ENCODE measurements around the gene AMELY. TPM values are rescaled to one million over a fixed set of nuclear protein-coding genes. Genes with fewer than 3 reads are reported as not detected.
"Not testable (repeated sequence)": the region's sequence is repeated elsewhere in the genome, so short reads cannot be mapped to it uniquely, and the experiment has no call there.

Gene AMELY, protein sequence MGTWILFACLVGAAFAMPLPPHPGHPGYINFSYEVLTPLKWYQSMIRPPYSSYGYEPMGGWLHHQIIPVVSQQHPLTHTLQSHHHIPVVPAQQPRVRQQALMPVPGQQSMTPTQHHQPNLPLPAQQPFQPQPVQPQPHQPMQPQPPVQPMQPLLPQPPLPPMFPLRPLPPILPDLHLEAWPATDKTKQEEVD
- under 1 TPM in 2 of 4 donors, not detected in 2; 0.13 to 0.19 TPM for polyA plus RNA-seq (ENCODE audit: insufficient read length in 4 of 4)

DNA sequence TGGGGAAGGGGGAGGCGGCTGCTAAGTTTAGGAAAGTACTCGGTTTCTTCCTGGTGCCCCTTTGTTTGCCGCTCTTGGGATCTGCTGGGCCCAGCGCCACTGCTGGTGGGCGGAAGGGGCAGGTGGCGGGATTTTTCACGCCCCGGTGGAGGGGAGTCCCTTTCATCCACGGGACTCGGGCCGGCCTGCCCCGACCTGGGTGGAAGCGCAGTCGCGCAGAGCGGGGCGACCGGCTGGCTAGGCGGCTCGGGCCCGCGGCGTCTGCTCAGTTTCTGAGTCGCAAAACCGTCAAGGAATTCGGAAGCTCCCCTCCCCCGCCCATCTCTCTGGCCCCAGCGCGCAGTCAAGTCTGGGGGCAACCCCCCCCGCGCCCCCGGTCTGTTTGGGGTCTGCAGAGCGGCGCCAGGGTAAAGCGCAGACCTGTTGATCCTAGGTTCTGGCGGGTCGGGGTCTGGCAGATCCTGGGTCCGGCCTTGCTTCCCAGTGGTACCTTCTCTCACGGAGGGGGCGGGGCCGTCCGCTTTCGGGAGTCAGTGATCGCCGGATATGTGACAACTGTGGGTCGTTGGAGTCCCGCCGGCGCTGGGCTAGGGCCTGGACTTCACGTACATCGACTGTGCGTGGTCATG lies at the start of gene AMELY:
Gene AMELY (minus strand): TSS at position 500 of the 629 bp plus-strand sequence. CDS start 39,144 bp downstream, outside the sequence.
- DNase-seq (ENCODE audit: low read depth in 4 of 4, low spot score in 3 of 4) = no peak

DNA sequence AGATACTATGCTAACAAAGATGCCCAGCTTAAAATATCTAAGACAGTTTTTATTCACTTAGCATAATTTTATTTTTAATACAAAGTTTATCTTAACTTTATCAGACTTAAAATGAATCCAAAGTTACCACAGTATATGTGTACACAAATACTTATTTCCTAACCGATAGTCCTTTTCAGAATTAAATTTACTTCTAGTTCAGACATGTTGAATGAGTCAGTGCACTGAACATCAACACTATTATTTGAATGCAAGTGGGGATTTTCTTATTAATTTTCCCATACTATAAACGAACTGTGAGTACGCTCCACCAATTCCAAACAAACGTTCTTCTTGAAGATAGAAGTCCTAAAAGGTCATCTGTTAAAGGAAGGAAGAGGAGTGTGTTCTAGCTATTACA lies 38.4 kb upstream of the AMELY start:
- DNase-seq (ENCODE audit: low read depth in 4 of 4, low spot score in 3 of 4) = no peak

DNA sequence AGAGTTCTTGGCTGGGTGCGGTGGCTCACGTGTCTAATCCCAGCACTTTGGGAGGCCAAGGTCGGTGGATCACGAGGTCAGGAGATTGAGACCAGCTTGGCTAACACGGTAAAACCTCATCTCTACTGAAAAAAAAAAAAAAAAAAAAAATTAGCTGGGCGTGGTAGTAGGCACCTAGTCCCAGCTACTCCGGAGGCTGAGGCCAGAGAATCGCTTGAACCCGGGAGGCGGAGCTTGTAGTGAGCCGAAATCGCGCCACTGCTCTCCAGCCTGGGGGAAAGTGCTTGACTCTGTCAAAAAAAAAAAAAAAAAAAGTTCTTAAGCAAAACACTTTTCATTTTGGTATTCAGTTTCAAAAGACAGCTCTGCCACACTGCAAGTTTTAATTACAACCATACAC lies 36.8 kb upstream of the AMELY start:
- DNase-seq (ENCODE audit: low read depth in 4 of 4, low spot score in 3 of 4) = no peak

DNA sequence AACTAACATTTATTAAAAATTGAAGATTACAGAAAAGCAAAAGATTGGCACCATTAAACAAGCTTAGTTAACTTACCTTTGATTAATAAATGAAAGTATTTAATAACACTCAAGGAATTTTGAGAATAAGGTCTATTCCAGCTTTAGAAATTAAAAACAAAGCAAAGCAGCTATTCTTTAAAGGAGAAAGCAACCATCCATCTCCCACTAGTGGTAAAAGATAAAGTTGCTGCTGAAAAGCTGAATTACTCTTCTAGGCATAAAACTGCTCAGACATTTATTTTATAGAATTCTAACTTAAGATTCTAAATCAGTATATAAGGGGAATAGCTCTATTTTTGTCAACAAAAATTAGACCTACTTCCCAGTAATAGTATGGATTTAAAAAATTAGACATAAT lies 36.1 kb upstream of the AMELY start:
- no peak for DNase-seq (ENCODE audit: low read depth in 4 of 4, low spot score in 3 of 4)

- DNase-seq (ENCODE audit: low read depth in 4 of 4, low spot score in 3 of 4) = no peak
Observed at GRCh38 chrY:6935497-6935896, 23.9 kb upstream of the AMELY start.

DNA sequence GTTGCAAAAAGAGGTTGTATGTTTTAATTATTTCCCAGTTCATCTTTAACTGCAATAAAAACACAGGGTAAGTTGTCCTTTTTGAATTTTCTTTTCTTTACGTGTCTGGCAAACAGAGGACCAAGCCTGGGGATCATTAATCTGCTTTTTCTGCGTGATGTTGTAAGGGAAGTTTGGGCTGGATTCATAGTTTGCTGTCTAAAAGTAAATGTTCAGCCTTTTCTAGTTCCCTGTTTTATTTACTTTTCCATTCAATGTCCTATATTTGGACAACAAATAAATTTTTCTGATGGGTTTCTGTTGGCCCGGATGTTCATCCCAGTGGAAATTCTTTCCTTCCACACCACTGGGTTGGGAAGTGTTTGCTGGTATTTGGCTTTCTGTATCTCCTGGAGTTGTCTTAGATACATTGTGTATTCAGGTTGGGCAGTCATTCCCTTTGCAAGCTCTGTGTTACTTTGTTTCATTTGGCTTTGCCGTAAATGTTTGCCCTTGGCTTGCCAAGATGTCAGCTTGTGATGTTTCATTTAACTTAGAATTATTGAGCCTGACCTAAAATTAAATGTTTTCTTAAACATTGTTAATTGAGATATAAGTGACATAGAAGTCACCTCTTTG lies 20.3 kb upstream of the AMELY start:
- no peak for DNase-seq (ENCODE audit: low read depth in 4 of 4, low spot score in 3 of 4)

DNA sequence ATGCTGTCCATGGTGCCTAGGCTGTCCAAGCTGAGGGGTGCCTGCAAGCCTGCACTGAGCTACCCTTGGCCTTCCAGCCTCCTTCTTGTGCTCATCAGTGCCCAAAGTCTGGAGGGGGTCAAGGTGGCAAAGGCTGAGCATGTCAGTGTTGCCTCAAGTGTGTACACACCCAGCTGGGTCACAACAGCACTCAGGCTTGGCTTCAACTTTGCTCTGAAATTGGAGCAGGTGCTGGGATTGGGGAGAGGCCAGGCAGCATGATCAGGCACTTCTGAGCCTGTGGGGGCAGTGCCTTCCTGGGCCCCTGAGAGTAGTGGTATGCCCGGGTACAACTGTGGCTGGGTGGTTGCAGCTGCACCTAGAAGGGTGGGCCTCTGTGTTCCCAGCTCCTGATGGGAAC lies 17.7 kb upstream of the AMELY start:
- DNase-seq (ENCODE audit: low read depth in 4 of 4, low spot score in 3 of 4) = no peak

- no peak for DNase-seq (ENCODE audit: low read depth in 4 of 4, low spot score in 3 of 4)
Observed at GRCh38 chrY:6928265-6928664, 16.7 kb upstream of the AMELY start.

GRCh38 chrY:6921061-6921460 lies 9.5 kb upstream of the AMELY start:
- DNase-seq (ENCODE audit: low read depth in 4 of 4, low spot score in 3 of 4) = no peak

DNA sequence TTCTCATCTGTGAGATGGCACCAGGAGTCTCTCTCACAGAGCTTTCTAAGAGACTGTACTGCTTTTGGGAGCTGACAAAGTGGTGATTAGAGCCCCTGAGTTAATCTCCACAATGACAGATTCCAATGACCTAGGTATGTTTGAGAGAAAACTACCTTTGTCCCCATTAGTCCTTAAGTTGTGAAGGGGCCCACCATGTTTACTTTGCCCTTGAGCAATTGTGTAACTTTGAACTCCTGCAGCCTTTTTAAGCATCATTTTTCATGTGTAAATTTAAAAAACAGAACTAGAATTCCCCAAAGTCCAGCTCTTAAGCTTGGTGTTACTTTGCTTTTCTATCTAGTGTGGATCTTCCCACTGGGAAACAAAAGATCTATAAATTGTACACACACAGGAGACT lies 1.8 kb upstream of the AMELY start:
- DNase-seq (ENCODE audit: low read depth in 4 of 4, low spot score in 3 of 4) = no peak

DNA sequence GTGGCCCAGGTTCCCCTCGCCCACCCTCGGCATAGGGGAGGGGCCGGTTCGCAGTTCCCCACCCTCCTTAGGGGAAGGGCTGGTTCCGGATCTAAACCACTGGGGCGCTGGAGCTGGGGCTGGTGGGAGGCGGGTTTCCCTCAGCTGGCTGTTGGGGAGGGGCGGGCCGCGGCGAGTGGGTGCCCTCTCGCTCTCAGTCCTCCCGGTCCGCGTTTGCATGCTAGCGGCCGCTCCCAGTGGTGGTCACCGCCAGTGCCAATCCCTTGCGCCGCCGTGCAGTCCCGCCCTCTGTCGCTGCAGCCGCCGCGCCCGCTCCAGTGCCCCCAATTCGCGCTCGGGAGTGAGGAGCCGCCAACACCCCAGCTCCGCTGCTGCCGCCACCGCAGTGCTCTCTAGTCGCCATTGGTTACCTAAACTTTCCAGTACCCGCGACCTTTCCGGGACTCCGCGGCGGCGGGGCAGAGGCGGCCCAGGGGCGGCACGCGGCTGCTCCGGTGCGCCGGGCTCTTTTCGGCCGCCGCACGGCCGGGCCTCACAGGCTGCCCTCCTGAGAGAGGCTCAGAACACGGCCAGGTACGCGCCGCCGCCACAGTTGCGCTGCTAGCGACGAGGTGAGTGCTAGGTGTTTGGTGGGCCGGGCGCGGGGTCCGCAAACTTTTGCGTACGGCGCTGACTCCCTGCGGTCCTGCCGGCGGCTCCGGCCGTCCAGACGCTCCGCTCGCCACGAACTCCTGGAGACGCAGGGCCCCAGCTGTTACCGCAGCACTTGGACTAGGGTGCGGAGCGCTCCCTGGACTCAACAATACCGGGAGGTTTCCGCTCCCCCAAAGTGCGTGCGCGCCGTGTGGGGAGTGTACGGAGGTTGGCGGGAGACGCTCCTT lies 940 bp downstream of the AMELY start, which contains the start of gene TBL1Y:
Gene TBL1Y (plus strand): TSS at position 326 of the 881 bp plus-strand sequence. CDS start 114,388 bp downstream, outside the sequence.
- DNase-seq (ENCODE audit: low read depth in 4 of 4, low spot score in 3 of 4) = no peak

DNA sequence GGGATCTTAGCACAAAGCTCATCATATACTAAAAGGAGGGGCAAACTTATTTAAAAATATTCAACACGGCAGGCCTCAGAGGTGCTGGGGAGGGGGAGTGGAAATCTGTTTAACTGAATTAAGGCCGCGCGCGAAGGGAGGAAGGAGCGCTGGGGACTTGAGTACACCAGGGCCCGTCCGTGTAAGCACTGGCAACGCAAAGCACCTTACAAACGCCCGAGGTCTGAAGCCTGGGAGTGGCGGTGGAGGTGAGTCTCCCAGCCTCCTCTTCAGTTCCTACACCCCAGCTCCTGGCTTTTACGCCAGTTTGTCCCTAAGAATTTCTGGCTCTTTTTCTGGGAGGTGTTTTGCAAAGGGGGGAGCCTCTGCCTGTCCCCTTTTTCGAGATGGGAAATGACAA lies 1.7 kb downstream of the AMELY start:
- no peak for DNase-seq (ENCODE audit: low read depth in 4 of 4, low spot score in 3 of 4)

GRCh38 chrY:6909118-6909521 lies 2.4 kb downstream of the AMELY start:
- DNase-seq (ENCODE audit: low read depth in 4 of 4, low spot score in 3 of 4) = no peak

- not testable (repeated sequence) for DNase-seq (ENCODE audit: low read depth in 4 of 4, low spot score in 3 of 4)
Observed at GRCh38 chrY:6908021-6908420, 3.5 kb downstream of the AMELY start.

- no peak for DNase-seq (ENCODE audit: low read depth in 4 of 4, low spot score in 3 of 4)
Observed at GRCh38 chrY:6907591-6907990, 4.0 kb downstream of the AMELY start.

DNA sequence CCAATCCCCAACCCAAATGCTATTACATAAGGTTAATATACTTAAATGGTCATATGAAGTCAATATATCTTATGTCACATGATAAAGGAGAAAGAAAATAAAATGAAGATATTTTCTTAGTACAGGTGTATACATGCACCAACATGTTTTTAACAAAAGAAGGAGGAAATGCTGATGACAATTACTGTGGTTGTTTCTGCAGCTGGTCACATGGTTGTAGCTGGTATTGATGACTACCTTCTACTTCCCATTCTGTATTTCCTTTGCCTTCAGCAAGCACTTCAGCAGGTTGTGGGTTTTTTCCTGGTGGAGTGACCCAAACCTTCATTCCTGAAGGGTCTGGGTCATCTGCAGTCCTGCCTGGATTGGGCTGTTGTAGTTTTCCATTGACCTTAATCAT lies 9.4 kb downstream of the AMELY start:
- DNase-seq (ENCODE audit: low read depth in 4 of 4, low spot score in 3 of 4) = not testable (repeated sequence)

DNA sequence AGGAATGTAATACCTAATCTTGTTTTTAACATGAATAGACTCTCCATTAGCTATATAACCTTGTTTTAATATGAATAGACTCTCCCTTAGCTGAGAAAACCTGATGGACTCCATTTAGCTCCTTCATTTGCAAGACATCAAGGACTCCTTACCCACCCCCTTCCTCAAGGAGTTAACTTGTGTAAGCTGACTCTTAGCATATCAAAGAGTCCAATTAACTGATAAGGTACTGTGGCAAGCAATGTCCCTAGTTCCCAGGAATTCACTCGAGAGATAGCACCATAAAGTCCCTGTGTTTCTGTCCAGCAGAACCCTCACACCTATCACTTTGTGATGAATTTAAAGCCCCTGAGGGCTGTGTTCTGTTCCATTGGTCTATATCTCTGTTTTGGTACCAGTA lies 16.3 kb downstream of the AMELY start:
- no peak for DNase-seq (ENCODE audit: low read depth in 4 of 4, low spot score in 3 of 4)

GRCh38 chrY:6894496-6894895 lies 17.1 kb downstream of the AMELY start:
- no peak for DNase-seq (ENCODE audit: low read depth in 4 of 4, low spot score in 3 of 4)

DNA sequence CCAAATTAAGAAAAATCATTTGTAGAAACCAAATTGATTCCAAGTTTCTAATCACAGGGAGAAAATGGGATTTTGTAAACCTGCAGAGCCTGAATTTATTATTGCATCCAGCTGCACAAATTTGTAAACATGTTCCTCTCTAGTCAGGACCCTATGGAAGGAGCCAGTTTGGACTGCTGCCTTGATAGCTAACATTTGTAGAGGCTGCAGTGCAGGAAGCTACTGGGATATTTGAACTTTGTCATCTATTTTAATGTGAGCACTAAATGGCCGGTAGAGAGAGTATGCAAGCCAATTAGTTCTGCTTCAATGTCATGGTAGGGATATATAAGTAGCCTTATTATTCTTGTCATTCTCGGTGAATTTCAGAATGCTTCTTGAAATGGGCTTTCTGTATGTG lies 62.2 kb downstream of the AMELY start:
- no peak for DNase-seq (ENCODE audit: low read depth in 4 of 4, low spot score in 3 of 4)

DNA sequence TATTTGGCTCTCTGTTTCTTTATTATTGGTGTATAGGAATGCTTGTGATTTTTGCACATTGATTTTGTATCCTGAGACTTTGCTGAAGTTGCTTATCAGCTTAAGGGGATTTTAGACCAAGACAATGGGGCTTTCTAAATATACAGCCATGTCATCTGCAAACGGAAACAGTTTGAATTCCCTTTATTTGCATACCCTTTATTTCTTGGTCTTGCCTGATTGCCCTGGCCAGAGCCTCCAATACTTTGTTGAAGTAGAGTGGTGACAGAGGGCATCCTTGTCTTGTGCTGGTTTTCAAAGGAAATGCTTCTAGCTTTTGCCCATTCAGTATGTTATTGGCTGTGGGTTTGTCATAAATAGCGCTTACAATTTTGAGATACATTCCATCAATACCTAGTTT lies 68.9 kb downstream of the AMELY start:
- not testable (repeated sequence) for DNase-seq (ENCODE audit: low read depth in 4 of 4, low spot score in 3 of 4)

Measured in right renal pelvis (tissue), 4 donors.